CD1c-positive myeloid dendritic cell (primary cell): ENCODE data around the gene ENO2.

Source experiments
- DNase-seq: peaks from one replicate; pipeline ENCODE4 v3.0.0-alpha.2; 2016; ENCODE audit errors: extremely low spot score

The ENO2 gene

GRCh38 chr12:6948873-6949594, 34.7 kb downstream of the ENO2 start:
- peak; percentile 76 for DNase-seq

DNA sequence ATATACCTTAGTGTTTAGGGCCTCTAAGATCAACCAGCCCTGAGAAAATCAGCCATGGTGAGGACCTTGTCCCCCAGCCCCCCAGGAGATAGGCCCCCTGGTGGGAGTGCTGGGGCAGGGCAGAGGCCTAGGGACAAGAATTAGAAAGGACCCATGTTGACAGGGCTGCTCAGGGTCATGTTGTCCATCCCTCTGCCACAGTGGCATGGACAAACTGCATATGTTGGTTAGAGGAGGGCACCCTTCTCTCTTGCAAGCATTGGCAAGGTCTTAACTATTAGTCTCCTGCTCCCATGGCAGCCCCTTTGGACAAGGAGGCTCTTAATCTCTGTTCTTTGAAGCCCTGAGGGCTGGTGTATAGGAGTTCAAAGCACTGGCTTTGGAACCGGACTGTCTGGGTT, 36.0 kb downstream of the ENO2 start:
- DNase-seq = no peak

GRCh38 chr12:6950811-6951540, 36.6 kb downstream of the ENO2 start, which contains the start of gene PTPN6:
Gene PTPN6 (plus strand): TSS chr12:6951356. CDS start chr12:6951513, 157 bp downstream.
- DNase-seq = peak; percentile 91

GRCh38 chr12:6951551-6952120, 37.3 kb downstream of the ENO2 start:
- DNase-seq = no peak

GRCh38 chr12:6952121-6952862, 37.9 kb downstream of the ENO2 start:
- no peak for DNase-seq

DNA sequence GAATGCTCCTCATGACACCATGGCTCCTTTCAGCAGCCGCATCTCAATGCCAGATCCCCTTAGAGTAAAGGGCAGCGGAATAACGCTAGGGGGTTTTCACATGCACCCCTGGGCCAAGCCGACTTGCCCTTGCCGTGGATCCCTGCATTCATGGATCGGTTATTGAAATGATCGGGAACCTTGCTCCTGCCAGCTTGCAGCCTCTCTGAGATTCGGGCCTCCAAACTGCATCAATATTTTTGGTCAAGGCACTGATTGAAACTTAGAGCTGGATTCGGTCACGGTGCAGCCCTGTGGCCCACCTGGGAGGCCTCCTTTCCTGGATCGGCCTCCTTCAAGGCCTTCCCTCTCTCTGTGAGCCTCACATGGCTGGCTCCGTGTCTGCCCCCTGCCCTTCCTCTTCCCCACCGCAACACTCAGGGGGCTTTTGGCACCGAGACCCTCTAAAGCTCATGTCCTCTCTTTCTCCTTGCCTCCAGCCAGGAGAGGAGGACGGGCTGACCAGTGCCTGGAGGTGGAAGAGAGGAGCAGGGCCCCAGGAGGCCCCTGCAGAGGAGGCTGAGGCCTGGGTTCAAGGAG, 38.6 kb downstream of the ENO2 start:
- DNase-seq = no peak

DNA sequence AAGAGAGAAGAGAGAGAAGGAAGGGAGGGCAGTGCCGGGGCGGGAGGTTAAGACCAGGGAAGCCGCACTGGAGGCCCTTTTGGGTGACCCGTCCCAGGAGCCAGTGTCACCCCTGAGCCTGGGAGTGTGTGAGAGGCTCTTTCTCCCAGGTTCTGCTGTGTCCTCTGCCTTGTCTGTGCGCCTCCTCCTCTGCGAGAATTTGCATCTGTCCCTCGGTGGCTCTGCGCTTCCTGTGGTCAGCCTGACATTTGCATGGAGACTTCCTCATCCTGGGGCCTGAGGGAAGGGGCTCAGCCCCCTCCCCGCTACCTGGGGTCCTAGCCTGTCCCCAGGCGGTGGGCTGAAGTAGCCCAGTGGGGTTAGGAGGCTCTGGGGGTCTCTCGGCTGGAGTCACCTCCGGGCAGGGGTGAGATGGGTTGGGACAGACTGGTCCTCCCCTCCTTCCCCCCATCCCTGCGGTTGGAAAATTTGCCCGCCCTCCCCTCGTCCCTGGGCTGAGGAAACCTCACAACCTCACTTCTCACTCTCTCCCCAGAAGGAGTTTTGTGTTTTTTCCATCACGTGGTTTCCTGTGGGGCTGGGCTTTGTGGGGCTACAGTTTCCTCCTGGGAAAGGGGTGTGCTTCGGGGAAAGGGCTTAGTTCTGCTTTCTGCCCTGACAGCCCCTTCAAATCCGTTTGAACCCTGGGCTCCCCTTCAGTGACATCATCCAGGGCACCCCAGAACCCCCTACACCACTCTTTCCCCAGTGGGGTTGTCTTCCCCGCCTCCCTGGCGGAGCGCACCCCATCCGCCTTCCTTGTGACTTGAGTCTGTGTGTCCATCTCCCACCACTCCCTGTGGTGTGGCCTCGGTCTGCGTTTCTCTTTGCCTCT, 39.3 kb downstream of the ENO2 start:
- DNase-seq = peak; percentile 92

GRCh38 chr12:6954316-6955107, 40.1 kb downstream of the ENO2 start:
- DNase-seq = no peak

- DNase-seq = no peak
Measured at GRCh38 chr12:6955108-6956020, 41.0 kb downstream of the ENO2 start.

DNA sequence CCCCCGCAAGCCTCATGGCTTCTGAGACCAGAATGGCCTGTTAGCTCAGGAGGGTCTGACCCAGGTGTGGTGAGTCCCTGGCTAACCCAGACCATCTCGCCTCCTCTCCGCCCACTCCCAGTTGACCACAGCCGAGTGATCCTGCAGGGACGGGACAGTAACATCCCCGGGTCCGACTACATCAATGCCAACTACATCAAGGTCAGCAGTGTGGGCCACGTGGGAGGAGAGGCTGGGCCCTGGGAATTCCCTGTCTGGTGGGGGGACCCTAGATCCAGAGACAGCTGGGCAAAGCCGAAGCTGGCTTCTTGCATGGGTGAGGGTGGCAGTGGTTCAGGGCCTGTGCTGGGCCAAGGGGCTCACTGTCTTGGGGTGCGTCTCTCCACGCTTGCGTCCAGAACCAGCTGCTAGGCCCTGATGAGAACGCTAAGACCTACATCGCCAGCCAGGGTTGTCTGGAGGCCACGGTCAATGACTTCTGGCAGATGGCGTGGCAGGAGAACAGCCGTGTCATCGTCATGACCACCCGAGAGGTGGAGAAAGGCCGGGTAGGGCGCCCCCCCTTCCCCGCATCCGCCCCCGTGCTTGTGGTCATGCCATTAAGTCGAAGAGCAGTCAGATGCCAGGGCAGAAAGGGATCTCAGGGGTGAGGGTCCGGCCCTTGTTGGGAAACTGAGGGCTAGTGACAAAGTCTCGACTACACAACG, 41.8 kb downstream of the ENO2 start:
- DNase-seq = peak; percentile 34

- DNase-seq = no peak
Measured at GRCh38 chr12:6957151-6957701, 42.8 kb downstream of the ENO2 start.

DNA sequence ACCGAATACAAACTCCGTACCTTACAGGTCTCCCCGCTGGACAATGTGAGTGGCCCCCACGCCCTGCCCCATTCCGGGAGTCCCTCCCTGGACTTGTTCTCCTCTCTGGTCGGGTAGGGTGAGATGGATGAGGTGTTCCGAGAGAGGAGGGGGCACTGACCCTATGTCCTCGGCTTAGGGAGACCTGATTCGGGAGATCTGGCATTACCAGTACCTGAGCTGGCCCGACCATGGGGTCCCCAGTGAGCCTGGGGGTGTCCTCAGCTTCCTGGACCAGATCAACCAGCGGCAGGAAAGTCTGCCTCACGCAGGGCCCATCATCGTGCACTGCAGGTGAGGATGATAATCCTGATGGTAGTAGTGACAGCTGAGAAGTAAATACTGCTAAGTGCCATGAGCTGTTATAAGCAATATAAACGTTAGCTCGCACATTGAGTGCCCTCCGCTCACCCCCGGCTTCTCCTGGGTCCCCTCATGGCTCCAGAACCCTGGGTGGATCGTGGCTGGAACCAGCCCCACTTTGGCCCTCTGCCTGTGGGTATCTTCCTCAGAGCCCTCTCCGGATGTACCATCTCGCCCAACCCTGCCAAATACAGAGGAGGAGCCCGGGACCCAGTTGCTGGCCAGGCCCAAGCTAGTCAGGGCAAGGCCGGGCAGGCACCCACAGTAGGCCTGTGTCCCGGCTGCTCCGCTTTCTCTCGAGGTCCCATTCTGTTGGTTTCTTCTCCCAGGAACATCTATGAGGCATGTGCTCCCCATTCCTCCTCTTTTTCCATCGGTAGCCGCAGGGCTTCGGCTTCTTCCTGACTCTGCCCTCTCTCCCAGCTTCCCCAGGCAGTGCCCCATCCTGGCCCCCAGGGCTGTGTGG, 43.6 kb downstream of the ENO2 start:
- DNase-seq = no peak

- peak; percentile 86 for DNase-seq
Measured at GRCh38 chr12:6958609-6959057, 44.3 kb downstream of the ENO2 start.

GRCh38 chr12:6959058-6959804, 44.9 kb downstream of the ENO2 start:
- DNase-seq = peak; percentile 90

GRCh38 chr12:6959805-6960592, 45.6 kb downstream of the ENO2 start:
- DNase-seq = no peak
